Neural progenitor cell (in vitro differentiated cells): Measurements from ENCODE around the gene PPIA. TPM values are rescaled to one million over a fixed set of nuclear protein-coding genes. Genes with fewer than 3 reads are reported as not detected.

ENCODE experiments used
- DNase-seq: peaks from one replicate; pipeline ENCODE4 v3.0.0-alpha.2; 2016; ENCODE audit warnings: low spot score
- H2AFZ ChIP-seq: fragments of 200-600 bp; sonication (generic); replicated peaks from 2 replicates; pipeline ENCODE4 v1.6.1; 2016; ENCODE audit warnings: antibody characterized with exemption
- H3F3A ChIP-seq: fragments of 200-600 bp; sonication (generic); 2 replicates; pipeline ENCODE4 v1.6.1; 2016; ENCODE audit warnings: antibody characterized with exemption, low read depth
- H3K27ac ChIP-seq: fragments of 200-600 bp; sonication (generic); 2 replicates; pipeline ENCODE4 v1.5.1; 2016; ENCODE audit warnings: mild to moderate bottlenecking
- H3K27me3 ChIP-seq: fragments of 200-600 bp; sonication (generic); 2 replicates; pipeline ENCODE4 v1.6.1; 2016; ENCODE audit warnings: mild to moderate bottlenecking, moderate library complexity
- H3K36me3 ChIP-seq: fragments of 200-600 bp; sonication (generic); 2 replicates; pipeline ENCODE4 v1.5.1; 2016
- H3K4me1 ChIP-seq: fragments of 200-600 bp; sonication (generic); 2 replicates; pipeline ENCODE4 v1.6.1; 2016; ENCODE audit warnings: mixed run types
- H3K4me2 ChIP-seq: fragments of 200-600 bp; sonication (generic); 2 replicates; pipeline ENCODE4 v1.6.1; 2016
- H3K4me3 ChIP-seq: fragments of 200-600 bp; sonication (generic); 2 replicates; pipeline ENCODE4 v1.5.1; 2016
- H3K79me2 ChIP-seq: fragments of 200-600 bp; sonication (generic); 2 replicates; pipeline ENCODE4 v1.6.1; 2016; ENCODE audit warnings: low read depth
- H3K9ac ChIP-seq: fragments of 200-600 bp; sonication (generic); 2 replicates; pipeline ENCODE4 v1.6.1; 2016
- H3K9me3 ChIP-seq: fragments of 200-600 bp; sonication (generic); 2 replicates; pipeline ENCODE4 v1.5.1; 2016; ENCODE audit warnings: low read depth
- H4K20me1 ChIP-seq: fragments of 200-600 bp; sonication (generic); 2 replicates; pipeline ENCODE4 v1.6.1; 2016; ENCODE audit warnings: low read depth
- H3K27ac Mint-ChIP-seq: 3 replicates; pipeline ENCODE4 v1.8.0; 2021; ENCODE audit warnings: mixed read lengths
- H3K27me3 Mint-ChIP-seq: 2 replicates; pipeline ENCODE4 v1.8.0; 2022; ENCODE audit warnings: low read depth, mild to moderate bottlenecking, inconsistent platforms, moderate library complexity, mixed read lengths; ENCODE audit not compliant: insufficient read depth
- H3K36me3 Mint-ChIP-seq: 3 replicates; pipeline ENCODE4 v1.8.0; 2021; ENCODE audit warnings: mixed read lengths
- H3K4me1 Mint-ChIP-seq: 3 replicates; pipeline ENCODE4 v1.8.0; 2021; ENCODE audit warnings: mixed read lengths
- H3K4me3 Mint-ChIP-seq: 3 replicates; pipeline ENCODE4 v1.8.0; 2021; ENCODE audit warnings: mild to moderate bottlenecking, moderate library complexity, mixed read lengths
- H3K9me3 Mint-ChIP-seq: 3 replicates; pipeline ENCODE4 v1.8.0; 2020; ENCODE audit warnings: mixed read lengths
- CTCF ChIP-seq: fragments of 200-600 bp; sonication (generic); IDR thresholded peaks from 2 replicates; pipeline ENCODE4 v1.5.1; 2017; ENCODE audit warnings: antibody characterized with exemption, mild to moderate bottlenecking
- EZH2 ChIP-seq: fragments of 200-600 bp; sonication (generic); IDR thresholded peaks from 2 replicates; pipeline ENCODE4 v1.6.1; 2017; ENCODE audit warnings: antibody characterized with exemption, mild to moderate bottlenecking, moderate library complexity
- EZH2phosphoT487 ChIP-seq: fragments of 200-600 bp; sonication (generic); IDR thresholded peaks from 2 replicates; pipeline ENCODE4 v1.6.1; 2017; ENCODE audit warnings: antibody characterized with exemption
- total RNA-seq: library from RNA; depleted of rRNA; stranded (reverse); fragments of >200 nt; gene quantifications from 2 replicates; pipeline ENCODE4 v1.2.3, GENCODE V29; 2015; ENCODE audit warnings: low replicate concordance

PPIA gene
- total RNA-seq, 1 donor from 2014 or later: 2,932 TPM

DNA sequence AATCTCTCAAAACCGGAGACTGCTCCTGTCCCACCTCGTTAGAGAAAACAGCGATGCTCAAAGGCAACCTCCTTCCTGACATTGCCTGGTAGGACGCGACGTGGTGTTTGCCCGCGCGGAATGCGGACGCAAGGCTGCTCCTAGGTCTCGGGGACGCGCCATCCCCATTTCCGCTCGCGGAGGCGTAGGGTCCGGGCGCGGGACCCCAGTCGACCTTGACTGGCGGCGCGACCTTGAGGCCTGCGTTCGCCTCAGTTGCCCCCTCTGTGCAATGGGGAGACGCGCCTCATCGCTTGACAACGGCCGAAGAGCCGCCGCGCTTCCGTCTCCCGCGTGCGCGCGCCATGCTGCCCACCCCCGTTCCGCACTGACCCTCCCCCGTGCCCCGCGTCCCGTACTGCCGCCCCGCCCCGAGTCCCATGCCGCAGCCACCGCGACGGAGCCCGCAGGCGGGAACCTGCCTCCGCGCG, 412 bp upstream of the PPIA start:
- peaks cover 39% of the 10 kb centered on the region for H4K20me1 ChIP-seq
- Mint-ChIP-seq H3K36me3 (peaks cover 25% of the 10 kb centered on the region), H3K9me3 (no peaks in the 10 kb centered on the region), H3K27ac (peak overlapping the region; percentile 42), H3K27me3 (peaks cover 7% of the 10 kb centered on the region), H3K4me1 (peaks cover 20% of the 10 kb centered on the region), H3K4me3 (peak overlapping the region; percentile 97)
- peaks cover 12% of the 10 kb centered on the region for H3K36me3 ChIP-seq
- no peaks in the 10 kb centered on the region for H3K27me3 ChIP-seq
- no peak overlapping the region for H3K9ac ChIP-seq
- no peaks in the 10 kb centered on the region for H3K9me3 ChIP-seq
- peaks cover 47% of the 10 kb centered on the region for H3F3A ChIP-seq
- TF ChIP-seq EZH2phosphoT487 (no peak), EZH2 (no peak), CTCF (no peak)
- H2AFZ ChIP-seq: peak overlapping the region; percentile 61
- peak; percentile 68 for DNase-seq
- peak overlapping the region; percentile 74 for H3K4me3 ChIP-seq
- H3K27ac ChIP-seq: no peak overlapping the region
- H3K79me2 ChIP-seq: peaks cover 53% of the 10 kb centered on the region
- peaks cover 8% of the 10 kb centered on the region for H3K4me1 ChIP-seq
- H3K4me2 ChIP-seq: peak overlapping the region; percentile 91

DNA sequence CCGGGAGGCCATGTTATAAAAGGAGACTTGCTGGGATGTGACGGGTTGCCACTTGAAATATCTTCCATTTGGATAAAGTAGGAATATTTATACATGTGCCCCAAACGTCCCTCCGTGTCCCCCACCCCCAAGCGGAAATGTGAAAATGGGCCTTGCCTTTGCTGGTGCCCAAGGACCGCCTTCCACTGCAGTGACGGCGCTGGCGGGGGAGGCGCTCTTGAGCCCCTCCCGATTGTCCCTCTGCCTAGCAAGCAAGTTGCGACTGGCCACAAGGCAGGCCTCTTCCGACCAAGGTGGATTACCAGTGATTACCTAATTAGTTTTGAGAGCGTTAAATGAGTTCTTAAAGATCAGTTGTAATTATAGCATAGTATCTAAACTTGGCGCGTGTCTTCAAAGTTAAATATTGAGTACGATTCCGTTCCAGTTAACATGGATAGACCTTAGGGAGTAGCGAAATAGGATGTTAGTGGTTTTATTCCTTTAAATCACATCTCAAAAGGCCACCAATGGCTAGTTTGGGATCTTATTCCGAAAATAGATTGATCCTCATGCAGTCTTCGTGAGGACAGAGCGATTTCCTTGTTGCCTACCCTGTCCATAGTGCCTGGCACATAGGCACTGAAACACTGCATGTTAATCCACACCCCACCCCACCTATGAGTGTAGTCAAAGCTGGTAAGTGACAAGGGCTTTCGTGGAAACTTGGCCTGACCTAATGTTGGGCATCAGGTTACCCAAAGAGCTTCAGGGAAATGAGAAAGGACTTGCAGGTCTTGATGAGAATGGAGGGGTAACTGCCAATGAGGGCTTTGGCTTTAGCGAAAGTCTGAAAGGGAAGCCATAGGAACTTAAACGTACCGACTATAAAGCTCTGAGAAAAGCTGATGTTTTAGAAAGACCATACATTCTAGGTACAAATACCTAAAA, 1.1 kb downstream of the PPIA start:
- H3K27me3 ChIP-seq: no peaks in the 10 kb centered on the region
- H2AFZ ChIP-seq: no peak overlapping the region
- TF ChIP-seq CTCF (peak; percentile 59), EZH2phosphoT487 (no peak), EZH2 (no peak)
- peaks cover 57% of the 10 kb centered on the region for H3F3A ChIP-seq
- no peaks in the 10 kb centered on the region for H3K9me3 Mint-ChIP-seq
- peak overlapping the region; percentile 74 for H3K4me3 ChIP-seq
- H3K4me3 Mint-ChIP-seq: peak overlapping the region; percentile 97
- peaks cover 8% of the 10 kb centered on the region for H3K27me3 Mint-ChIP-seq
- H3K4me1 ChIP-seq: peaks cover 8% of the 10 kb centered on the region
- H3K36me3 ChIP-seq: peaks cover 12% of the 10 kb centered on the region
- peak overlapping the region; percentile 96 for H3K27ac ChIP-seq
- peak overlapping the region; percentile 85 for H3K9ac ChIP-seq
- no peaks in the 10 kb centered on the region for H3K9me3 ChIP-seq
- H3K36me3 Mint-ChIP-seq: peaks cover 34% of the 10 kb centered on the region
- peaks cover 20% of the 10 kb centered on the region for H3K4me1 Mint-ChIP-seq
- H3K79me2 ChIP-seq: peaks cover 58% of the 10 kb centered on the region
- H3K4me2 ChIP-seq: peak overlapping the region; percentile 91
- peaks cover 50% of the 10 kb centered on the region for H4K20me1 ChIP-seq
- DNase-seq: peak; percentile 89
- peak overlapping the region; percentile 96 for H3K27ac Mint-ChIP-seq

GRCh38 chr7:44798649-44799305, 2.3 kb downstream of the PPIA start:
- Histone ChIP-seq H3K4me3 (peak overlapping the region; percentile 74), H3K9me3 (no peaks in the 10 kb centered on the region), H3K9ac (peak overlapping the region; percentile 85), H3K79me2 (peaks cover 58% of the 10 kb centered on the region), H3F3A (peaks cover 69% of the 10 kb centered on the region), H3K27ac (peak overlapping the region; percentile 8), H3K36me3 (peaks cover 12% of the 10 kb centered on the region), H3K4me1 (peaks cover 8% of the 10 kb centered on the region), H4K20me1 (peaks cover 56% of the 10 kb centered on the region), H2AFZ (no peak overlapping the region), H3K4me2 (peak overlapping the region; percentile 91), H3K27me3 (no peaks in the 10 kb centered on the region)
- H3K4me1 Mint-ChIP-seq: peaks cover 20% of the 10 kb centered on the region
- H3K36me3 Mint-ChIP-seq: peaks cover 38% of the 10 kb centered on the region
- peak overlapping the region; percentile 97 for H3K4me3 Mint-ChIP-seq
- H3K9me3 Mint-ChIP-seq: no peaks in the 10 kb centered on the region
- no peak for DNase-seq
- H3K27ac Mint-ChIP-seq: no peak overlapping the region
- H3K27me3 Mint-ChIP-seq: peaks cover 8% of the 10 kb centered on the region
- no peak for TF ChIP-seq EZH2
- TF ChIP-seq CTCF: no peak
- TF ChIP-seq EZH2phosphoT487: no peak
